Endothelial cell of umbilical vein (primary cell): ENCODE results near the gene FOXO4.

ENCODE experiments used
- CTCF ChIP-seq, 2 donors: IDR thresholded peaks; 1 replicate in 1 of 2; 2 replicates in 1 of 2; pipeline ENCODE4 v1.5.1; 2011; ENCODE audit warnings: low read length in 2 of 2, mild to moderate bottlenecking in 2 of 2, moderate library complexity in 2 of 2, control low read depth in 1 of 2, inconsistent platforms in 1 of 2, low read depth in 1 of 2; ENCODE audit not compliant: insufficient read depth in 1 of 2; ENCODE audit errors: extremely low read depth in 1 of 2
- EZH2 ChIP-seq: IDR thresholded peaks from 2 replicates; pipeline ENCODE4 v1.6.1; 2012; ENCODE audit warnings: borderline replicate concordance, low read depth, mild to moderate bottlenecking, moderate library complexity, low read length, inconsistent platforms; ENCODE audit not compliant: severe bottlenecking
- POLR2A ChIP-seq: IDR thresholded peaks from 2 replicates; pipeline ENCODE4 v1.6.1; 2012; ENCODE audit warnings: low read depth, mild to moderate bottlenecking, control low read depth, low read length
- POLR2AphosphoS5 ChIP-seq: IDR thresholded peaks from 2 replicates; pipeline ENCODE4 v1.6.1; 2012; ENCODE audit warnings: low read depth, mild to moderate bottlenecking, control low read depth, low read length, moderate library complexity; ENCODE audit not compliant: insufficient read depth
- TF ChIP-seq, protein P1 (sequence below): IDR thresholded peaks from 2 replicates; pipeline ENCODE4 v1.6.1; 2011; ENCODE audit not compliant: insufficient read depth, insufficient read length

DNA sequence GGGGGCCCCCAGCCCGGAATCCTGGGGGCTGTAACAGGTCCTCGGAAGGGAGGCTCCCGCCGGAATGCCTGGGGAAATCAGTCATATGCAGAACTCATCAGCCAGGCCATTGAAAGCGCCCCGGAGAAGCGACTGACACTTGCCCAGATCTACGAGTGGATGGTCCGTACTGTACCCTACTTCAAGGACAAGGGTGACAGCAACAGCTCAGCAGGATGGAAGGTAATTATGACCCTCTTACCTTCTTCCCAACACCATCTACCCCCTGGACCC is 1.0 kb downstream of the FOXO4 start:
- no peak for TF ChIP-seq CTCF (IDR thresholded peaks at IDR 0.05; ENCODE audit: extremely low read depth in 1 of 2, insufficient read depth in 1 of 2, low read depth in 1 of 2, low read length in 2 of 2)
- no peak for TF ChIP-seq EZH2
- TF ChIP-seq, protein P1, sequence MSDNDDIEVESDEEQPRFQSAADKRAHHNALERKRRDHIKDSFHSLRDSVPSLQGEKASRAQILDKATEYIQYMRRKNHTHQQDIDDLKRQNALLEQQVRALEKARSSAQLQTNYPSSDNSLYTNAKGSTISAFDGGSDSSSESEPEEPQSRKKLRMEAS: no peak
- no peak for TF ChIP-seq POLR2A
- no peak for TF ChIP-seq POLR2AphosphoS5
